Posterior cingulate gyrus (tissue), 11 donors: ENCODE data around the gene JAM3.

ENCODE experiments used
- DNase-seq, 10 donors: peaks; one replicate each; pipeline versions ENCODE4 v3.0.0 to v3.0.0-alpha.2; 2020 to 2021; ENCODE audit warnings: mixed read lengths in 3 of 10
- intact Hi-C: fragments of 100-400 bp; cut with DNase I; formaldehyde crosslinking; loops from one replicate; pipeline ENCODE4 v1.15.1; 2023

The JAM3 gene

DNA sequence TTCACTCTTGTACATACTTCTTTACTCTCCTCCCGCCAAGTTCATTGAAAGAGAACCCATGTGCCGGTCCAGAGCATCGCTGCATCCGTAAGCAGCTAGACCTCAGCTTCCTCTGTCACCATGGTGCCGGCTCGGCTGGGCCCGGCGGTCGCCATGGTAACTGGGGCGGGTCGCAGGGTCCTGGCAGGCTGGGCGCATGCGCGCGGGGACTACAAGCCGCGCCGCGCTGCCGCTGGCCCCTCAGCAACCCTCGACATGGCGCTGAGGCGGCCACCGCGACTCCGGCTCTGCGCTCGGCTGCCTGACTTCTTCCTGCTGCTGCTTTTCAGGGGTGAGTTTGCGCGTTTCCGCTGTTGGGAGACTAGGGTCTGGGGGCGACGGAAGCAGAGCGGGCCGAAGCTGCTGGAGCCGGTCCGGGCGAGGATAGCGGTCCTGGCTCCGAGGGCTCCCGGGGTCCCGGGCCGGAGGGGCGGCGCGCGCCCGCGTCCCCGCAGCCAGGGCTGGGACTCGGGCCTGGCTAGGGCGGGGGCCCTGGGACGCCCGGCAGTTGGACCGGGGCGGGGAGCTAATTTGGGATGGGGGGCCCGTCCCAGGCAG, at the start of gene JAM3:
Gene JAM3 (plus strand): TSS at position 244 of the 597 bp plus-strand sequence. CDS start 12 bp downstream, at position 256.
- intact Hi-C loops, result loop anchor here (2.0 kb wide), 1 partner anchor 52 kb away; no protein-coding TSS in a partner anchor
- peak; percentile 97 to 100 (median 98) for DNase-seq

DNA sequence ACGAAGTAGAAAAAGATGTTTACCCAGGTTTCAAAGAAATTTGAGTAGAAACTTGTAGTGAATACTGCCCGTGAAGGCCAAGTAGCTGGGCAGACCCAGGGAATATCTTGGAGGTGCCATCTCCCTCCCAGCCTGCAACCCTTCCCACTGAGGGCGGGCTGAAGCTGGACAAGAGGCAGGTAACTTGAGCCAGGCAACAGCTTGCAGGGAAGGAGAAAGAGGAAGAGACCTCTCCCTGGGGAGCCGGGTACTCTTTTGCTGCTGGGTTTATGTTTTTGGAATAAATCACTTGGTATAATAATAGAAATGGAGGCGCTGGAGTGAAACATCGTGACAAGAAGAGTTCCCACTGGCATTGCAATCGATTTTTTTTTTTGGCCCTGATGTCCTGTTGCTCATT, 49.4 kb upstream of the JAM3 start:
- intact Hi-C loops, result no loop called here
- DNase-seq, result peak in 2 of 10 donors; percentile 22 to 33

DNA sequence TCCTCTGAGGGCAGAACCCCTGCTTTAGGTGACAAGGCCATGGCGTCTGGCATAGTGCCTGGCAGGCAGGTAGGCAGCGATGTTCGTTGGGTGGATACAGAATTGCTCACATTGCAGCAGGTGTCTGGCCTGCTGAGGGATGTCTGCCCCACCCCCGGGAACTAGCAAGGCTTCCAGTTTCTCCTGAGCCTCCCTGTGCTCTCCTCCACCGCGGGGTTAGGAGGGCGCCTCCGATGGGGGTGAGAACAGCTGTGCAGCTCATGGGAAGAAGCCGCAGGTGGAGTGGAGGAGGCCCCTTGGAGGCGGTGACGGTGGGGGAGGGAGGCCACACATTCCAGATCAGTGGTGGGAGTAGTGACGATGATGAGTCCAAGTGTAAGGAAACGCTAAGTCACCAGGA, 48.3 kb upstream of the JAM3 start:
- DNase-seq, result peak in 4 of 10 donors; percentile 27 to 85 (median 70)

DNA sequence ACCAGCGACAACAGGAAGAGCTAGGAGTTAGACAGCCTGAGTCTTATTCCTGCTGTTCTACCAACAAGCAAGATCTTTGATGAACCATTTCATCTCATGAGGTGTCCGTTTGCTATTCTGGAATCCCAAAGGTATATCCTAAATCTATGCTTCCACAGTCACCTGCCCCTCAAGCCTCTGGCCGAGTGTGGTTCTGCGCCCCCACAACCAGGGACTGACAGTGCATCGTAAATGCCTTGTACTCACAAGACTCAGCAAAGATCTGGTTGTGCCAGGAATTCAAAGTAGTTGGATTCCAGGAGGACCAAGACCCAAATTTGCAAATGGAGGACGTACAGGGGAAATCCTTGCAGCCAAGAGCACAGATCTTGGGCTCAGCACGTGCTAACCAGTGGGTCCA, 47.5 kb upstream of the JAM3 start:
- intact Hi-C loops, result no loop called here
- DNase-seq, result peak in 3 of 10 donors; percentile 14 to 74 (median 59)

More for the DNA sequence above, 48.3 kb upstream of the JAM3 start:
- intact Hi-C loops, result no loop called here

DNA sequence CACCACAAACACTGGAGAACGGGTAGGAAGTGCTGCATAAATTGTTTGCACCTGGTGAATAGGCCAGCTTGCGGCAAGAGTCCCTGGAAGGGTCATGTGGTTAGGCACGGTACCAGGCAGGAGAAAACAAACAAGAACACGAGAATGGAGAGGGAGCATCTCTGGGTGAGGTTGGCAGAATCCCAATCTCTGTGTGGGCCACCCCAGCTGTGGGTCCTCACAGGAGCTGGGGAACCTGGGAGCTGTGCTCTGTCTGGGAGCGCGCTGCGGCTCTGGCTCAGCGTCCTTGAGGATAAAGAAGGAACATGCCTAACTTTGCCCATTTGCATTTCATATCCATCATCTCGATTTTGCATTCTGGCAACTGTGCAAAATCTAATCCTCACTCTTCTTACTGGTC, 46.1 kb upstream of the JAM3 start:
- intact Hi-C loops, result no loop called here
- DNase-seq, result peak in 3 of 10 donors; percentile 20 to 70 (median 50)

DNA sequence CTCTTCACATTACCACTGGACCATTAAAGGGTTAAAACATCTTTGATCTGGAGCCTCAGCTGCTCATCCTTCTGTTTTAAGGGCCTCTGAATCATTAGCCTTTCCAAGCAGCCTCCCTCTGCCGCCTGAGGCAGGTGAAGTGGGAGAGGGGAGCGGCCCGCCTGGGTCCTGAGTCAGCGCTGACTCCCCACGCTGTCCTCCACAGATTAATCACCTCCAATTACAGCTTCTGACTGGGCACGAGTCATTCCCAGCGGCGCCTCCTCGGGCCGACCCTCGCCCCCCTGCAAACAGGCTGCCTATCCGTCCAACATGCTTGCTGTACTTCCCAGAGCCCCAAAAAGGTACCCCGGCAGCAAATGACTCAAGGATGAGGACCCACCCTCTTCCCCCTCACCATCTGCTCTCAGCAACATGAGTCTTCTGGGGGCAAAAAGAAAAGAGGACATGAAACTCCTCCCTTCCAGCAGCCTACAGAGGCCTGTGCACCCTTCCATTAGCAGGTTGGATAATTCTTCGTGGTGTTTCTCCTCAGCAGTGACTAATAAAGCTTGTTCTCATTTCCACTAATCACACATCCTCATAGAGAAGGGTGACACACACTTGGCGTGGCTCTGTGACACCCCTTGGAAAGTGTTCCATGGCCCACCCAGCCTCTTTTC, 44.3 kb upstream of the JAM3 start:
- intact Hi-C loops, result no loop called here

DNA sequence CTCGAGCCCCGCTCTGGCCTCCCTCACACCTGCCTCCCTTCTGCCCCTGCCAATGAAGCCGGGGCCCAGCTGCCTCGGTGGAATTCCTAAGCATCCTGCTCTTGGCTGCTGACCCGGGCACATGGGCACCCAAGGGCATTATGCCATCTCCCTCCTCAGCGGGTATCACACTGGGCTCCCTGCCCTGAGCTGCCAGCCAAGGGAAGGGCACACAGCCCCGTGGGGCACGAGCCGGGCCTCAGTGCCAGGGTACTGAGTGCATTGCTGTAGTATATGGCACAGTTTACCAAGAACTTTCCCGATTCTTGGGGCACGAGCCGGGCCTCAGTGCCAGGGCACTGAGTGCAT, 43.8 kb upstream of the JAM3 start:
- intact Hi-C loops, result no loop called here
- DNase-seq, result peak in 8 of 10 donors; percentile 51 to 93 (median 72)

More for the DNA sequence above, 44.3 kb upstream of the JAM3 start:
- peak in 3 of 10 donors; percentile 28 to 69 (median 66) for DNase-seq

DNA sequence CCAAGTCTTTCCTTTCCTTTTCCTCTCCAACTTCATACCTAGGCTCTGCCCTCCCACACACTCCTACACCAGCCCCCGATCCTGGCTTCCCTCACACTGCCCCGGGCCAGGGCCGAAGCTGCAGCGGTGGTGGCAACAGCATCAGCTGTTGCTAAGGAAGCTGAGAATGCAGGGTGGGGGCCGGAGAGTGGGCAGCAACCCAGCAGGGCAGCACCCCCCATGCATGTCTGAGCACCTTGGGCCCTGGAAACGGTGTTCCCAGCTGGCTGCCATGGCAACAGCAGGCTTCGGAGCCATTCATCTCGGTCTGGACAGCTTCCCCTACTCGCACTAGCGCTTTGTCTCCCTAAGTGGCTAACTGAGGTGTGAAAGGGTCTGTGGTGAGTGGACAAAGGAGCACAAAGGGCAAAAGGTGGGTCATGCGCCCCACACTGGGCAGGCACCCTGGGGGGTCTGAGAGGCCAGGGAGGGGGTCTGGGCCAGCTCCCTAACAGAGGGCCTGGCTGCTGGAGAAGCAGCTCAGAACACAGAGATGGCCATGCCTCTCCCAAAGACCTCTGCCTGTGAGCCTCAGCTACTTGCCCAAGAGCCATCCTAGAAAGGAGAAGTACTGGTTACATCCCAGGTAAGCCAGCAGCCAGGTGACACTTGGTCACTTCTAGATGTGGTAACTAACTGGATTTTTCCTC, 42.1 kb upstream of the JAM3 start:
- intact Hi-C loops, result no loop called here
- DNase-seq, result peak in 4 of 10 donors; percentile 34 to 90 (median 84)

DNA sequence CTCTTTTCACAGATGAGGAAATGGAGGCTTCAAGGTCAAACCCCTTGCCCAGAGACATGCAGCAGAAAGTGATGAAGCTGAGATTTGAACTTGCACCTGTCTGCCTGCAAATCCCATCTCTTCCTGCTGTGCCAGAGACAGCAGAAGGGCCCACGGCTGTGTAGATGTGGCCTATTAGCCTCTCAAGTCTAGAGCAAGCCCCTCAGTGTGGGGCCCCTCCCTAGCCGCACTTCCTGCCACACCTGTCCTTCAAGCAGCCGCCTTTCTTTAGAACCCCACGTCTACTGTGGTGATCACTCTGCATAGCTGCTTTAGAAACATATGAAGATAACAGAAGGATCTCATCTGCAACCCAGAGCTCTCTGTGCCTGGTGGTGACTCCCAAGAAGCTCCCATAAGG, 41.2 kb upstream of the JAM3 start:
- peak in 1 of 10 donors; percentile 24 for DNase-seq
- intact Hi-C loops, result no loop called here

DNA sequence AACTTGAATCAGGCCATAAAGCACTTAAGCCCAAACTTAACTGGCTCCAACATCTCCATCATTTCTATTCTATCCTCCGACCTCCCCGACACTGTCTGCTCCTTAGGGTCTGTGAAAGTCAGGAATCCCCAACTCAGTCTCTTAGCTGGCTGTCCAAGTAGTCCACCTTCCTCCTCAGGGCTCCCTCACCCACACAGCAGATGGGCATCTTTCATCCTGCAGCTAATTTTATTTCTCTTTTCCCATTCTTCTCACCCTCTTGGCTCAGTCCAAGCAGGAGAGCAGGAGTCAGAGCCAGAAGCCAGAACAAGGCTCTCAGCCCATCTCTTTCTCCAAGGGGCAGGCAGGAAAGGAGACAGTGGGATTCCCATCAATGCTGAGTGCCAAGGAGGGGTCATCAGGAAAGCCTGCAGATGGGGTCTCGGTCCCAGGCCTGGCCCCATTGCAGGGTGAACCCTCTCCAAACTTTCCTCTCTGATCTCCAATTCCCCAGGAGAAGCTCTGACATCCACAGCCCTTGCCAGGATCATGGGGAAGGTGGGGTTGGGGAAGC, 40.4 kb upstream of the JAM3 start:
- intact Hi-C loops, result no loop called here
- DNase-seq, result peak in 4 of 10 donors; percentile 2 to 61 (median 38)

DNA sequence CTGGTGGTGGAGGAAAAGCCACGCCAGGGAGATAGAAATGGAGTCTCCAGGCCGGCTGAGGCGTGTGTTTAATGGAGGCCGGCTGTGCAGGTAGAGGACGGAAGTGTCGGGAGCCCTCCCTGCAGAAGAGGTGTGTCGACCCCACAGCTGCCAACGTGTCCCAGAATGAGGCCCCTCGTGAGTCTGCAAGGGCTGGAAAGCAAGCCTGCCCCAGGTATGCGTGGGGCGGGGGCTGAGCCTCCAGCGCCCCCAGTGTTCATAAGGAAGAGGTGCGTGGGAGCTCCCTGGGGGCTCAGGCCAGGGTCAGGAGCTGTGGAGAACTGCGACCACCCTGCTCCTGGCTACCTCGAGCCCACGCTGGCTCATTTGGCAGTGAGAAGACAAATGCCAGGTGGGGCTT, 38.0 kb upstream of the JAM3 start:
- intact Hi-C loops, result loop anchor here (5.0 kb wide), 1 partner anchor 64 kb away; no protein-coding TSS in a partner anchor
- peak in 3 of 10 donors; percentile 32 to 61 (median 48) for DNase-seq

DNA sequence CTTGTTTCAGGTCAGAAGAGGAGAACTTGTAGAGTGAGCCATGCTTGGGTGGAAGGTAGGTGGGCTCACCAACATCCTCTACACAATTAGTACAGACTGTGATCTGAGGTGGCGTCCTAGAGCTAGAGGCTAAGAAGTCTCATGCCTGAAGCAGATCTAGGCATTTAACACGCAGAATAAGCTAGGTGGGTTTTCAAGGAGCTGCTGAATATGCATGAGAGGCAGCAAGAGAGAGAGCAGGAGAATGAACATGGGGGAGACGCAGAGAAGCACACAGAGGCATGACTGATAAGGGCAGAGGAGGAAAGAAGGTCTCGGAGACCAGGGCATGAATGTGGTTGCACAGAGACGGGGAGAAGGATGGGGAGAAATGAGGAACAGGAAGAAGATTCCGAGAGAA, 36.8 kb upstream of the JAM3 start:
- intact Hi-C loops, result loop anchor here (5.0 kb wide), 1 partner anchor 65 kb away; no protein-coding TSS in a partner anchor
- no peak for DNase-seq

DNA sequence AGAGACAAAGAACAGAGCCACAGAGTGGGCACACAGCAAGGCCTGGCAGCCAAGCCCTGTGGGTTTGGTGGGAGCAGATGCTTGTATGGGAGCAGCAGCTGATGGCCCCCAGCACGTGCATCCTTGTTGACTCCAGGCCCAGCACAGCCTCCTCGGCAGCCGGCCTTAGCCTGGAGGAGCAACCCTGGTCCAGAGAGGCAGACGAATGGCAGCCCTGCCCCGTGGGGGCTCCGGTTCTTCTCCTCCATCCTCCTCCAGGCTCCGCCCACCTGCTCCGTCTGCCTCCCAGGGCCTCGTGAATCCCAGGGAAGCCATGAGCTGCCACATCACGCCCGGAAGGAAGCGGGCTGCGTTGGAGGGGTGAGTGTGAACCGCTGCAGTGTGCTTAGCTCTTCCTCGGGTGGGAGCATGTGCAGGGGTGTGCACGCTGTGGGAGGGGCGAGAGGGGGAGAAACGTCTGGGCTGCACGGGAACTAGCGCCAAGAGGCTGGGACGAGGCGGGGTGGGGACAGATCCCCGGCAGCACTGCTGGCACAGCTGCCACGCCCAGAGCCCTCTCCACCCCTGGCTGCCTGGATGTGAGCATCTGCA, 36.3 kb upstream of the JAM3 start:
- intact Hi-C loops, result loop anchor here (5.0 kb wide), 1 partner anchor 65 kb away; no protein-coding TSS in a partner anchor
- peak; percentile 54 to 96 (median 76) for DNase-seq

DNA sequence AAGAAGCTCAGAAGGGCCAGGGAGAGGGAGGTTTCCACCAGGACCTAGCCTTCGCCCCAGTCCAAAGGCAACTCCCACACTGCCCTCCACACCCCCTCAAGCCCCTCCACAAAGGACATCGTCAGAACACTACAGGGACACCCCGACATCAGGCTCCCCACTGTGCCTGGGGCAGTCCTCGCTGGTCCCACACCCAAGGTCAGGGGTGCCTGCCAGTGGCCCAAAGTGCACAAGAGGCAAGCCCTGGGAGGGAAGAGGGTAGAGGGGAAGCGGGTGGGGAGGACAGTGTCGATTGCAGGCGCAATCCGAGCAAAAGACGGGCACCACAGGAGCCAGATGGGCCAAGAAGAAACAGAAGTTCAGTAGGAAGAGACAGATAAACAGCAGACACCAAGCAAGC, 35.6 kb upstream of the JAM3 start:
- intact Hi-C loops, result loop anchor here (5.0 kb wide), 1 partner anchor 66 kb away; no protein-coding TSS in a partner anchor
- no peak for DNase-seq

DNA sequence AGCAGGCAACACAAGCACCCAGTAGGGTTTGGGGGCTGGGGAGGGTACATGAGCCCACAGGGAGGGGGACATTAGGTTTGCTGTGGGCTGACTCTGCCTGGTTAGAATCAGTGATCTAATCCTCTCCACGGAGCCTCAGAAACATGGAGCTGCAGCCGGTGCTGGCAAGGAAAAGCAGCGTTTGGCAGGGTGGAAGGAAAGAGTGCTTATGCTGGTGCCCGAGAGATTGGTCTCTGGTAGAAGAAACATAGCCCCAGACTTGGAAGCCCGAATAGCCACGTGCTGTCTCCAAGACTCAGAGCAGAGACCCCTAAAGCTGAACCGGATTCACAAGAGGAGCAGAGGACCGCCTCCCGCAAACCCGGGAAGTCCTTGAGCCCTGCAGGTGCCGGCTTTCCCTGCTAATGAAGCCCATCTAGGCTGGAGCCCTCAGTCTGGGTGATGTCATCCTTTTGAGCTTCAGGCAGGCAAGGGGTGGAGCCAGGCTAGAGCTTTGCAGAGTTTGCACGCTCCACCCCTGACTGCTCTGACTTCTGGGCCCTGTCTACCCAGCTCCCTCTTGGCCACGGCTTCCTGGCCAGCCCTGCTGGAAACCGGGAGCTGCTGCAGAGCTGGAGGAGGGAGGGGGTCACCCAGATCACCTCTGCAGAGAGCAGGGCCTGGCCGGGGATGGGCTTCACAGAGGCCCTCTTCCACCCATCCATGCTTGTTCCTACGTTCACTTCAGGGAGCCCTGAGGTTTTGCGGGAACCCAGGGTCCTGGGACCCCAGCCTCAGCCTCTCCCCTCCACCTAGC, 35.0 kb upstream of the JAM3 start:
- peak; percentile 47 to 97 (median 74) for DNase-seq
- intact Hi-C loops, result loop anchor here (5.0 kb wide), 1 partner anchor 67 kb away; no protein-coding TSS in a partner anchor

DNA sequence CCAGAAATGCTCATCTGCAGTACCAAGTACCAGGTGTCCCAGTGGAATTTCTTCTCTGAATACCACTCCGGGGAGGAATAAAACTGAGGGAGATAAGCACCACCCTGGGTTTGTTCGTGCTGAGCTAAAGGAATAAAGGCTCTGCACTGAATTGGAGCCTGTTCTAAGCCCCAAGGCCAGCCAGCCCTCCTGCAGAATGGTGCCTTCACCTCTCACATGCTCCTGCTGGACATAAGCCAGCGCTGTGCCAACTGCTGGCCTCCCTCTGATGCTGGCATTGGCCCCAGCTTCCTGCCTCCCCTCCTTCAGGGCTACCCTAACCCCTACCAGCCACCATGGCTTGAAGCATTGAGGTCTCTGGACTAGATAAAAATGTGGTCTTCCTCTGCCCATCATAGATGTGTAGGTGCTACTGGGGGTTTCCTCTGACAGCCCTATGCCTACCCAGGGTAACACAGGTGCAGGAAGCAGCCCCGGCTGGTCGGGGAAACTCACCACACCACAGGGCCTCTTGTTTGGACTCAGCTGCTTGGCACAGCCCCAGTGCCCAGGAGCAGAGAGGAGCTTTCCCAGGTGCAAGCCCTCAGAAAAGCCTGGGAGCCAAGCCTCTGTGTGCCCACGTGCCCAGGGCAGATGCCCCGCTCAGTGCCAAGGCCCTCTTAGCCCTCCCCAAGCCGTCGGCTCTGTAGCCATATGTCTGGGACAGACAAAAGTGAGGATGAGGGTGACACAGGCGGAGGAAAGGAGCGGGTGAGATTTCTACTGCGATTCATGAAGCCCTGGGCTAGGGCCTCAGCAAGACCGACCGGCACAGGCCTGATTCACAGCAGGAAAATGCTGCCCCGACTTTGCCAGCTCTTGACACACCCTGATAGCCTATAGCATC, 34.1 kb upstream of the JAM3 start:
- intact Hi-C loops, result loop anchor here (5.0 kb wide), 2 partner anchors 67 to 87 kb away; no protein-coding TSS in a partner anchor
- peak in 2 of 10 donors; percentile 58 to 87 for DNase-seq

DNA sequence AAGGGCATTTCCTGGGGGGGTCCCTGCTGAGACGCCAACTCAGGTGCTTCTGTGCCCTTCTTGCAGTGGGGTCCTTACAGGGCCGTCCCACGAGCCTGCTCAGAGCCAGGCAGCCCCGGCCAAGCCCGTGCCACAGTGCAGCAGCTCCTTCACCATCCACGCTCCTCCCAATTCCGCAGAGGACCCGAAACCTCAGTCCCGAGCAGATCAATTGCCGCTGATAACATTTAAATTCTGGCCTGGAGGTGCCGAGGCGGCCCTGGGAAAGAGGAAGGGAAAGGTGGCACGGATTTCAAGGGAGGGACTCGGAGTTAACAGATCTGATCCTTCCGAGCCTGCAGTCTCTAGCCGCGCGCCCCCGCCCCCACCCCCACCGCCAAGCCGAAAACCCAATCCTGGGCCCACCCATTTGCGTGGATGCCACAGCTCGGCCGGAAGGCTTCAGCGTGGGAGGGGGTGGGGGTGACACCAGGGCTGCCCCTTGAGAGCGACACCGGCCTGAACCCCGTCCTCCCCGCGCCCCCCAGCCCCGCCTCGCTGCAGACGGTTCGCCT, 32.3 kb upstream of the JAM3 start:
- peak in 2 of 10 donors; percentile 56 to 82 for DNase-seq
- intact Hi-C loops, result loop anchor here (5.0 kb wide), 1 partner anchor 89 kb away; no protein-coding TSS in a partner anchor
